H9 (cell line): Measurements from ENCODE around the gene RRP12. TPM values are rescaled to one million over a fixed set of nuclear protein-coding genes. Genes with fewer than 3 reads are reported as not detected.

ENCODE experiments used
- DNase-seq: peaks from one replicate; pipeline ENCODE4 v3.0.0-alpha.2; 2017
- H2AFZ ChIP-seq: one replicate; pipeline ENCODE4 v1.6.1; 2013; ENCODE audit warnings: mild to moderate bottlenecking, low read length, control low read depth, moderate library complexity
- H2AK5ac ChIP-seq: 2 replicates; pipeline ENCODE4 v1.6.1; 2013; ENCODE audit warnings: low read length, control low read depth, mixed read lengths; ENCODE audit not compliant: insufficient read length
- H2BK120ac ChIP-seq: one replicate; pipeline ENCODE4 v1.6.1; 2013; ENCODE audit warnings: low read depth, mild to moderate bottlenecking, low read length, control low read depth, inconsistent platforms; ENCODE audit not compliant: poor library complexity, severe bottlenecking
- H2BK12ac ChIP-seq: 2 replicates; pipeline ENCODE4 v1.6.1; 2013; ENCODE audit warnings: low read length, control low read depth, mixed read lengths, low read depth; ENCODE audit not compliant: insufficient read length
- H2BK15ac ChIP-seq: 2 replicates; pipeline ENCODE4 v1.6.1; 2013; ENCODE audit warnings: low read depth, low read length, control low read depth
- H2BK20ac ChIP-seq: one replicate; pipeline ENCODE4 v1.6.1; 2013; ENCODE audit warnings: low read depth, mild to moderate bottlenecking, low read length, control low read depth, inconsistent platforms; ENCODE audit not compliant: poor library complexity, severe bottlenecking
- H2BK5ac ChIP-seq: 2 replicates; pipeline ENCODE4 v1.6.1; 2013; ENCODE audit warnings: low read length, control low read depth, mixed read lengths; ENCODE audit not compliant: insufficient read length
- H3K14ac ChIP-seq: 2 replicates; pipeline ENCODE4 v1.6.1; 2013; ENCODE audit warnings: low read length, control low read depth; ENCODE audit not compliant: insufficient read depth
- H3K18ac ChIP-seq: 2 replicates; pipeline ENCODE4 v1.6.1; 2013; ENCODE audit warnings: low read depth, mild to moderate bottlenecking, mixed read lengths, low read length, control low read depth; ENCODE audit not compliant: insufficient read length
- H3K23ac ChIP-seq: 2 replicates; pipeline ENCODE4 v1.6.1; 2013; ENCODE audit warnings: low read length, control low read depth, mixed read lengths, low read depth; ENCODE audit not compliant: insufficient read length
- H3K23me2 ChIP-seq: 2 replicates; pipeline ENCODE4 v1.6.1; 2013; ENCODE audit warnings: low read depth, mild to moderate bottlenecking, mixed read lengths, low read length, control low read depth; ENCODE audit not compliant: insufficient read length, poor library complexity, severe bottlenecking
- H3K27ac ChIP-seq: 2 replicates; pipeline ENCODE4 v1.5.1; 2013; ENCODE audit warnings: low read length, control low read depth, mixed read lengths, low read depth; ENCODE audit not compliant: insufficient read length
- H3K27me3 ChIP-seq: 2 replicates; pipeline ENCODE4 v1.6.1; 2013; ENCODE audit warnings: low read length, control low read depth, inconsistent platforms; ENCODE audit not compliant: insufficient read depth
- H3K4ac ChIP-seq: 2 replicates; pipeline ENCODE4 v1.6.1; 2013; ENCODE audit warnings: low read depth, mild to moderate bottlenecking, control low read depth, inconsistent platforms, low read length, moderate library complexity
- H3K4me1 ChIP-seq: 2 replicates; pipeline ENCODE4 v1.6.1; 2013; ENCODE audit warnings: low read length, control low read depth, inconsistent platforms; ENCODE audit not compliant: insufficient read depth
- H3K4me2 ChIP-seq: 2 replicates; pipeline ENCODE4 v1.6.1; 2013; ENCODE audit warnings: low read length, control low read depth, mixed read lengths; ENCODE audit not compliant: insufficient read length, insufficient read depth
- H3K56ac ChIP-seq: 2 replicates; pipeline ENCODE4 v1.6.1; 2013; ENCODE audit warnings: low read depth, mild to moderate bottlenecking, mixed read lengths, low read length, control low read depth; ENCODE audit not compliant: insufficient read length
- H3K79me1 ChIP-seq: 2 replicates; pipeline ENCODE4 v1.6.1; 2013; ENCODE audit warnings: low read depth, mild to moderate bottlenecking, moderate library complexity, low read length, control low read depth, inconsistent platforms; ENCODE audit not compliant: insufficient read depth, poor library complexity, severe bottlenecking
- H3K79me2 ChIP-seq: 2 replicates; pipeline ENCODE4 v1.6.1; 2013; ENCODE audit warnings: low read length, control low read depth, inconsistent platforms; ENCODE audit not compliant: insufficient read depth
- H3K9ac ChIP-seq: 2 replicates; pipeline ENCODE4 v1.6.1; 2013; ENCODE audit warnings: low read length, control low read depth, mixed read lengths; ENCODE audit not compliant: insufficient read length; ENCODE audit errors: extremely low read depth
- H3K9me3 ChIP-seq: one replicate; pipeline ENCODE4 v1.6.1; 2013; ENCODE audit warnings: low read depth, low read length, inconsistent platforms; ENCODE audit not compliant: control insufficient read depth
- H3T11ph ChIP-seq: one replicate; pipeline ENCODE4 v1.6.1; 2013; ENCODE audit warnings: mild to moderate bottlenecking, low read length, control low read depth, inconsistent platforms
- H4K20me1 ChIP-seq: one replicate; pipeline ENCODE4 v1.6.1; 2013; ENCODE audit not compliant: control insufficient read depth, insufficient read length, insufficient read depth
- H4K5ac ChIP-seq: 2 replicates; pipeline ENCODE4 v1.6.1; 2013; ENCODE audit warnings: low read depth, mild to moderate bottlenecking, mixed read lengths, low read length, control low read depth; ENCODE audit not compliant: insufficient read length
- H4K8ac ChIP-seq: replicated peaks from 2 replicates; pipeline ENCODE4 v1.6.1; 2013; ENCODE audit warnings: low read length, control low read depth, mixed read lengths, low read depth; ENCODE audit not compliant: insufficient read length
- H4K91ac ChIP-seq: 2 replicates; pipeline ENCODE4 v1.6.1; 2013; ENCODE audit warnings: low read depth, mild to moderate bottlenecking, moderate library complexity, mixed read lengths, low read length, control low read depth; ENCODE audit not compliant: insufficient read length
- H3K27ac Mint-ChIP-seq, 3 experiments: 2 replicates in 2 of 3; 3 replicates in 1 of 3; pipeline ENCODE4 v1.8.0; 2020 to 2021; ENCODE audit warnings: mixed read lengths in 3 of 3, mild to moderate bottlenecking in 1 of 3, moderate library complexity in 1 of 3
- H3K27me3 Mint-ChIP-seq: 2 replicates; pipeline ENCODE4 v1.8.0; 2021; ENCODE audit warnings: low read depth, mild to moderate bottlenecking, moderate library complexity, mixed read lengths
- H3K36me3 Mint-ChIP-seq, 3 experiments: 2 replicates in 2 of 3; 3 replicates in 1 of 3; pipeline ENCODE4 v1.8.0; 2020 to 2021; ENCODE audit warnings: low read depth in 3 of 3, mixed read lengths in 3 of 3; ENCODE audit not compliant: insufficient read depth in 1 of 3
- H3K4me1 Mint-ChIP-seq, 2 experiments: 2 replicates each; pipeline ENCODE4 v1.8.0; 2020; ENCODE audit warnings: mixed read lengths in 2 of 2
- H3K4me3 Mint-ChIP-seq, 2 experiments: 2 replicates in 1 of 2; 3 replicates in 1 of 2; pipeline ENCODE4 v1.8.0; 2020 to 2021; ENCODE audit warnings: mild to moderate bottlenecking in 2 of 2, mixed read lengths in 2 of 2, moderate library complexity in 1 of 2
- H3K9me3 Mint-ChIP-seq, 2 experiments: 2 replicates in 1 of 2; 3 replicates in 1 of 2; pipeline ENCODE4 v1.8.0; 2020; ENCODE audit warnings: mild to moderate bottlenecking in 2 of 2, mixed read lengths in 2 of 2, moderate library complexity in 1 of 2
- CTCF ChIP-seq: fragments of 200-600 bp; sonication (generic); conservative IDR thresholded peaks from 3 replicates; pipeline ENCODE4 v1.8.0; 2021; ENCODE audit warnings: antibody characterized with exemption, mild to moderate bottlenecking
- WGBS: extraction: QIAGEN DNeasy Blood & Tissue Kit; methylation state at CpG from one replicate; pipeline ENCODE4 v1.1.7; 2013; ENCODE audit warnings: missing lambda C conversion rate, low lambda C conversion rate, mixed read lengths; ENCODE audit not compliant: insufficient read length; ENCODE audit errors: extremely low coverage; 5-methylcytosine and 5-hydroxymethylcytosine counted together
- total RNA-seq: library from RNA; stranded (reverse); gene quantifications from 2 replicates; pipeline ENCODE4 v1.2.1, GENCODE V29; 2021

RRP12 gene
- total RNA-seq, 1 experiment from 2014 or later, result 71.6 TPM

- TF ChIP-seq CTCF, result no peak
- Mint-ChIP-seq H3K4me3 (no peak overlapping the region), H3K4me1 (peaks cover 0 to under 1% of the 10 kb centered on the region in 2 experiments; a peak in 2 of 4 replicates), H3K36me3 (no peaks in the 10 kb centered on the region), H3K27ac (no peak overlapping the region), H3K27me3 (no peaks in the 10 kb centered on the region), H3K9me3 (no peaks in the 10 kb centered on the region)
- Histone ChIP-seq H2BK20ac (no peak overlapping the region), H4K5ac (no peak overlapping the region), H3K56ac (no peak overlapping the region), H3T11ph (no peak overlapping the region), H3K4me2 (no peak overlapping the region), H2AK5ac (no peak overlapping the region), H3K4ac (no peak overlapping the region), H3K79me2 (no peaks in the 10 kb centered on the region), H3K79me1 (no peaks in the 10 kb centered on the region), H3K9ac (no peak overlapping the region), H3K27ac (no peak overlapping the region), H2BK120ac (no peak overlapping the region), H3K18ac (no peak overlapping the region), H3K23ac (no peak overlapping the region), H3K27me3 (no peaks in the 10 kb centered on the region), H2BK15ac (no peak overlapping the region), H4K8ac (no peak overlapping the region), H3K14ac (no peak overlapping the region), H2AFZ (no peak overlapping the region), H4K20me1 (no peaks in the 10 kb centered on the region), H3K4me1 (no peaks in the 10 kb centered on the region), H2BK5ac (no peak overlapping the region), H3K9me3 (no peaks in the 10 kb centered on the region), H4K91ac (no peak overlapping the region), H2BK12ac (no peak overlapping the region), H3K23me2 (peaks cover 3% of the 10 kb centered on the region)
- no peak for DNase-seq
- WGBS, result no CpG with 5 or more reads among the region's 10 CpGs
Measured at GRCh38 chr10:97408496-97408992, 7.4 kb upstream of the RRP12 start.
